SK-N-SH (cell line): ENCODE results near the gene FAM168A. TPM values are rescaled to one million over a fixed set of nuclear protein-coding genes. Genes with fewer than 3 reads are reported as not detected.

Experiments
- CTCF ChIA-PET: fragments of 300-600, 350-600 bp; formaldehyde crosslinking; extraction: SDS; loops from one replicate; lab custom pipeline; 2021; lab: Yijun Ruan, JAX
- POLR2A ChIA-PET: fragments of 350-600 bp; sonication (Branson Sonifier 250); formaldehyde crosslinking; extraction: SDS; loops from one replicate; lab custom pipeline; 2020; ENCODE audit warnings: antibody characterized with exemption, inconsistent platforms; lab: Yijun Ruan, JAX
- DNase-seq: peaks from one replicate; pipeline ENCODE4 v3.0.0; 2012
- H2AFZ ChIP-seq: fragments of 200-600 bp; sonication (generic); 2 replicates; pipeline ENCODE4 v1.8.1; 2016; ENCODE audit warnings: antibody characterized with exemption, mild to moderate bottlenecking, low read depth
- H3F3A ChIP-seq: fragments of 200-600 bp; sonication (generic); replicated peaks from 2 replicates; pipeline ENCODE3; 2016; ENCODE audit warnings: antibody characterized with exemption, mild to moderate bottlenecking; ENCODE audit not compliant: insufficient read depth
- H3K27ac ChIP-seq, 2 experiments: fragments of 200-500 bp in 1 of 2; fragments of 200-600 bp in 1 of 2; sonication (Bioruptor generic) in 1 of 2; sonication (generic), shearing (Covaris generic) in 1 of 2; 2 replicates each; pipeline versions ENCODE4 v1.5.1 to v1.6.1; 2014 to 2016; ENCODE audit warnings: low read depth in 2 of 2, inconsistent platforms in 1 of 2, low read length in 1 of 2, mild to moderate bottlenecking in 1 of 2, mixed read lengths in 1 of 2
- H3K27me3 ChIP-seq: fragments of 200-600 bp; sonication (generic), shearing (Covaris generic); 2 replicates; pipeline ENCODE4 v1.6.1; 2016; ENCODE audit warnings: mixed run types; ENCODE audit not compliant: insufficient read depth
- H3K36me3 ChIP-seq, 2 experiments: fragments of 200-500 bp in 1 of 2; fragments of 200-600 bp in 1 of 2; sonication (Bioruptor generic) in 1 of 2; sonication (generic) in 1 of 2; replicated peaks in 1 of 2; 2 replicates each; pipeline versions ENCODE3 to v1.5.1; 2014 to 2016; ENCODE audit warnings: low read length in 1 of 2, mild to moderate bottlenecking in 1 of 2; ENCODE audit not compliant: insufficient read depth in 2 of 2, control insufficient read depth in 1 of 2
- H3K4me1 ChIP-seq, 2 experiments: fragments of 200-500 bp in 1 of 2; fragments of 200-600 bp in 1 of 2; sonication (Bioruptor generic) in 1 of 2; sonication (generic), shearing (Covaris generic) in 1 of 2; 2 replicates each; pipeline versions ENCODE4 v1.5.1 to v1.6.1; 2014 to 2016; ENCODE audit warnings: low read depth in 1 of 2, low read length in 1 of 2, mixed run types in 1 of 2; ENCODE audit not compliant: insufficient read depth in 2 of 2, control insufficient read depth in 1 of 2
- H3K4me2 ChIP-seq: fragments of 200-600 bp; sonication (generic), shearing (Covaris generic); 2 replicates; pipeline ENCODE4 v1.6.1; 2017; ENCODE audit warnings: mixed run types
- H3K4me3 ChIP-seq, 2 experiments: fragments of 200-500 bp in 1 of 2; fragments of 200-600 bp in 1 of 2; sonication (Bioruptor generic) in 1 of 2; sonication (generic), shearing (Covaris generic) in 1 of 2; 2 replicates each; pipeline versions ENCODE4 v1.5.1 to v1.8.1; 2014 to 2016; ENCODE audit warnings: low read depth in 2 of 2, inconsistent platforms in 1 of 2, low read length in 1 of 2, mild to moderate bottlenecking in 1 of 2, mixed read lengths in 1 of 2, moderate library complexity in 1 of 2
- H3K79me2 ChIP-seq: fragments of 200-600 bp; sonication (generic); 2 replicates; pipeline ENCODE4 v1.8.1; 2017; ENCODE audit warnings: mild to moderate bottlenecking; ENCODE audit not compliant: insufficient read depth
- H3K9ac ChIP-seq: fragments of 200-600 bp; sonication (generic); 2 replicates; pipeline ENCODE4 v1.6.1; 2017; ENCODE audit warnings: mixed run types
- H3K9me2 ChIP-seq: fragments of 200-600 bp; sonication (generic); 2 replicates; pipeline ENCODE4 v1.6.1; 2017; ENCODE audit warnings: mixed run types
- H3K9me3 ChIP-seq: fragments of 200-600 bp; sonication (generic); 2 replicates; pipeline ENCODE4 v1.6.1; 2017; ENCODE audit warnings: mixed run types, mild to moderate bottlenecking, moderate library complexity
- H4K20me1 ChIP-seq: fragments of 200-600 bp; sonication (generic); 2 replicates; pipeline ENCODE4 v1.6.1; 2017; ENCODE audit warnings: mild to moderate bottlenecking, mixed run types; ENCODE audit not compliant: insufficient read depth
- CHD2 ChIP-seq: fragments of 150-350 bp; IDR thresholded peaks from 2 replicates; pipeline ENCODE4 v1.6.1; 2018; ENCODE audit warnings: low read length; ENCODE audit not compliant: partially characterized antibody
- CTCF ChIP-seq: fragments of 200-600 bp; sonication (generic); IDR thresholded peaks from 2 replicates; pipeline ENCODE4 v1.6.1; 2017; ENCODE audit warnings: antibody characterized with exemption, mild to moderate bottlenecking, moderate library complexity
- ELF1 ChIP-seq: IDR thresholded peaks from 2 replicates; pipeline ENCODE4 v1.4.0; 2012
- IRF3 ChIP-seq: fragments of 150-350 bp; IDR thresholded peaks from 2 replicates; pipeline ENCODE4 v1.6.1; 2016; ENCODE audit warnings: mild to moderate bottlenecking, low read depth, low read length
- JUND ChIP-seq: IDR thresholded peaks from 2 replicates; pipeline ENCODE4 v1.4.0; 2012
- MAX ChIP-seq: IDR thresholded peaks from 2 replicates; pipeline ENCODE4 v1.4.0; 2012; ENCODE audit warnings: low read depth
- MEF2A ChIP-seq: IDR thresholded peaks from 2 replicates; pipeline ENCODE4 v1.4.0; 2012; ENCODE audit warnings: low read depth, borderline replicate concordance
- NFIC ChIP-seq: IDR thresholded peaks from 2 replicates; pipeline ENCODE4 v1.4.0; 2012; ENCODE audit warnings: borderline replicate concordance
- NRF1 ChIP-seq: IDR thresholded peaks from 2 replicates; pipeline ENCODE4 v1.6.1; 2012; ENCODE audit warnings: low read depth, mild to moderate bottlenecking, low read length
- POLR2AphosphoS5 ChIP-seq: IDR thresholded peaks from 2 replicates; pipeline ENCODE4 v1.6.1; 2012; ENCODE audit warnings: low read depth, low read length
- RAD21 ChIP-seq: IDR thresholded peaks from 2 replicates; pipeline ENCODE4 v1.6.1; 2012; ENCODE audit warnings: mild to moderate bottlenecking, low read length
- SMC3 ChIP-seq: IDR thresholded peaks from 2 replicates; pipeline ENCODE4 v1.6.1; 2012; ENCODE audit warnings: low read depth, low read length, improper control_type of control experiment
- USF1 ChIP-seq: IDR thresholded peaks from 2 replicates; pipeline ENCODE4 v1.4.0; 2012; ENCODE audit warnings: low read depth, borderline replicate concordance
- USF2 ChIP-seq: fragments of 150-350 bp; IDR thresholded peaks from 2 replicates; pipeline ENCODE4 v1.6.1; 2017; ENCODE audit warnings: antibody characterized with exemption, low read length, low read depth, borderline replicate concordance
- YY1 ChIP-seq: IDR thresholded peaks from 2 replicates; pipeline ENCODE4 v1.4.0; 2012; ENCODE audit warnings: low read depth, mild to moderate bottlenecking
- ZBTB33 ChIP-seq: IDR thresholded peaks from 2 replicates; pipeline ENCODE4 v1.4.0; 2012; ENCODE audit warnings: low read depth, borderline replicate concordance
- WGBS: methylation state at CpG from one replicate; pipeline ENCODE4 v1.1.6; 2017; ENCODE audit warnings: low lambda C conversion rate; 5-methylcytosine and 5-hydroxymethylcytosine counted together
- polyA plus RNA-seq, 3 experiments: library from polyadenylated mRNA; depleted of rRNA; stranded (reverse); fragments of >200 nt; gene quantifications; 2 replicates each; pipeline ENCODE4 v1.2.3, GENCODE V29; 2012

The FAM168A gene
- polyA plus RNA-seq, 1 of the 3 experiments (the other 2 are of a cell fraction), result 17.8 TPM

DNA sequence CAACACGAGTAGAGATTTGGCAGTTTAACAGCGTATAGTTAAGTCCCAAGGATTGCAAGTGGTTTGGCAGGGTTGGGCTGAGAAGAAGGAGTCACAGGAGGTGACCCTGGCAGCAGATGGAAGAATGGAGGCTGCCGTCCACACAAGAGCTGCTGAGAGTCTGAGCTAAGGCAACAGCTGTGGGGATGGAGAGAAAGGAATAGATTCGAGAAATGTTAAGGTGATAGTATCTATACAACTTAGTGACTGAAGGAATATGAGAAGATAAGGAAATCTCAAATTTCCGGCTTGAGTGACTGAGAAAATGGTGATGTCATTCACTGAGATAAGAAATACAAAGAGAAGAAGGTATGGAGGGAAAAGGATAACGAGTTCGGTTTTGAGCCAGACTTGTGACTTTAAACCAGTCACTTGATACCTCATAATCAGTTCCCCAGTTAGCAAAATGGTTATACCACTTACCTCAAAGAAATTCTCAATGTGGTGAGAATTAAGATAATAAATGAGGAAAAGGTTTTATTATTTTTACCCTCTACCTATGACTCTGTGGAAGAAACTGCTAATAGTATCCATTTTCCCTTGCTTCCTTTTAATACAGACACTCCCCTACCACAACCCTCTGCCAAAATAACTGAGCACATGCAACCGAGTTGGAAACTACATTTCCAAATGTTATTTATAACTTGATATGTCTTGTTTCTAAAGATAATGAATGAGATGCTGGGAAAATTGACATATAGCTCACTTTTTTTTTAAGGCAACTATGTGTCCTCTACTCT, 30.7 kb downstream of the FAM168A start:
- H3K4me3 ChIP-seq, result no peak overlapping the region
- ChIA-PET CTCF (interaction anchor here (1.6 to 1.8 kb wide), 3 partner anchors 18 to 94 kb away, joined by 4 to 7 read pairs (median 5); no protein-coding TSS in a partner anchor), POLR2A (no interaction called here)
- WGBS, result 88% methylated on average over 8 of the region's 8 CpGs
- no peaks in the 10 kb centered on the region for H3K9me2 ChIP-seq
- peaks cover 7 to 13% of the 10 kb centered on the region in 2 experiments for H3K36me3 ChIP-seq
- no peak for TF ChIP-seq USF2
- TF ChIP-seq SMC3, result no peak
- TF ChIP-seq USF1, result no peak
- TF ChIP-seq CTCF, result no peak
- TF ChIP-seq MEF2A, result no peak
- no peak for TF ChIP-seq ELF1
- TF ChIP-seq JUND, result no peak
- no peak for TF ChIP-seq RAD21
- no peak for TF ChIP-seq YY1
- H4K20me1 ChIP-seq, result peaks cover 3% of the 10 kb centered on the region; the same call in 1 of the 2 replicates
- H2AFZ ChIP-seq, result no peak overlapping the region
- H3K4me2 ChIP-seq, result no peak overlapping the region
- DNase-seq, result no peak
- peaks cover 12 to 19% of the 10 kb centered on the region in 2 experiments; a peak in 3 of 4 replicates for H3K4me1 ChIP-seq
- H3K9me3 ChIP-seq, result no peaks in the 10 kb centered on the region
- H3K79me2 ChIP-seq, result peaks cover 40% of the 10 kb centered on the region
- no peak overlapping the region for H3K27ac ChIP-seq
- no peak overlapping the region for H3K9ac ChIP-seq
- no peaks in the 10 kb centered on the region for H3K27me3 ChIP-seq
- peaks cover 16% of the 10 kb centered on the region for H3F3A ChIP-seq

- ChIA-PET POLR2A (interaction anchor here (0.8 kb wide), 1 partner anchor 32 kb away, joined by 3 read pairs; no protein-coding TSS in a partner anchor), CTCF (interaction anchor here (1.2 to 2.0 kb wide), 4 partner anchors 12 to 95 kb away, joined by 3 to 7 read pairs (median 3); no protein-coding TSS in a partner anchor)
- no peak for DNase-seq
- H3K9me2 ChIP-seq, result no peaks in the 10 kb centered on the region
- H3K4me2 ChIP-seq, result no peak overlapping the region
- no peak overlapping the region for H2AFZ ChIP-seq
- H3K4me1 ChIP-seq, result peaks cover 12 to 19% of the 10 kb centered on the region in 2 experiments; a peak in 3 of 4 replicates
- no peaks in the 10 kb centered on the region for H3K9me3 ChIP-seq
- no peak overlapping the region for H3K9ac ChIP-seq
- peaks cover 40% of the 10 kb centered on the region for H3K79me2 ChIP-seq
- H4K20me1 ChIP-seq, result peaks cover 3% of the 10 kb centered on the region; the same call in 1 of the 2 replicates
- no peak overlapping the region for H3K27ac ChIP-seq
- TF ChIP-seq IRF3, result no peak
- TF ChIP-seq ZBTB33, result no peak
- no peak for TF ChIP-seq CHD2
- TF ChIP-seq NFIC, result no peak
- no peak for TF ChIP-seq SMC3
- TF ChIP-seq NRF1, result no peak
- no peak for TF ChIP-seq YY1
- TF ChIP-seq POLR2AphosphoS5, result no peak
- no peak for TF ChIP-seq MAX
- TF ChIP-seq, all 33 proteins: peak for 0
- H3K27me3 ChIP-seq, result no peaks in the 10 kb centered on the region
- peaks cover 16% of the 10 kb centered on the region for H3F3A ChIP-seq
- peaks cover 7 to 13% of the 10 kb centered on the region in 2 experiments for H3K36me3 ChIP-seq
- H3K4me3 ChIP-seq, result no peak overlapping the region
Measured at GRCh38 chr11:73566422-73566821, 31.5 kb downstream of the FAM168A start.
